GM18502 (cell line): Measurements from ENCODE around the gene CCDC78.
A peak's percentile ranks its signal among the peaks of the same experiment; 100 is the strongest.

Source experiments
- ATAC-seq: cut with Tn5 transposase; IDR thresholded peaks from one replicate; pipeline ENCODE4 v1.9.1; 2021; ENCODE audit warnings: mild to moderate bottlenecking; ENCODE audit not compliant: unreplicated experiment, poor library complexity

CCDC78 gene

DNA sequence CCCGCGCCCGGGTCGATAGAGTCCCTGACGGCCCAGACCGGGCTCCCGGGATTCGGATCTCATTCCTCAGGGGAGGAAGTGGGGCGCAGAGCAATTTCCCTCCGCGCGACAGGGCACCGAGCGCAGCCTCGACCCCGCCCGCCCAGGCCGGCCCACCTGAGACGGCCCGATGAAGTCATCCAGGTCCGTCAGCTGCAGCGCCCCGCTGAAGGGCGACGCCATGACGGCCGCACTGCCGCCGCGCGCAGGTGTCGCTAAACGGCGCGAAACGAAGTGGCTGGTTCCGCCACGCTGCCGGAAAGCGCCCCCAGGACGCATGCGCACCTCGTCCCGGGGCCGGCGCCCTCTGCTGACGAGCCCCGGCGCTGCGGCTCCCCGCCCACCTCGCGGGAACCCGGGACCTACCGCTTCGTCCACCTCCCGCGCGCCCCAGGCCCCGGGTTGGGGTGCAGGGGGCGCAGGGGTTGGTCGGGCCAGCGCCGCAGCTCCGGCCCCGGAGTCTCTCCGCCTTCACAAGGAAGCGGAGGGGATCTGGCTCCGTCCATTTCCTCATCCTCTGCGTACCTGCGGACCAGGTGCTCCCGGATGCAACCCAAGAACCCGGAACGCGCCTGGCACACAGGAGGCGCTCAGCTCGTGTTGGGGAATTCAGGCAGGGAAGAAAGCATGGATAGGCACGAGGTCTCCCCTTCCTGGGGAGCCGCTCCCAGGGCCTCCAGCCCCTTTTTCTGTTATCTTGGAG is 14.7 kb upstream of the CCDC78 start, which contains the start of gene CIAO3:
Gene CIAO3, minus strand, starts transcription at position 234 of the 742 bp plus-strand sequence. Its CDS starts 12 bp downstream, at position 222.
- ATAC-seq: peak; percentile 62

- ATAC-seq: no peak
These were observed 14.2 kb upstream of the CCDC78 start for GRCh38 chr16:740459-740763.

- no peak for ATAC-seq
These were observed 13.6 kb upstream of the CCDC78 start for GRCh38 chr16:739560-740458.

DNA sequence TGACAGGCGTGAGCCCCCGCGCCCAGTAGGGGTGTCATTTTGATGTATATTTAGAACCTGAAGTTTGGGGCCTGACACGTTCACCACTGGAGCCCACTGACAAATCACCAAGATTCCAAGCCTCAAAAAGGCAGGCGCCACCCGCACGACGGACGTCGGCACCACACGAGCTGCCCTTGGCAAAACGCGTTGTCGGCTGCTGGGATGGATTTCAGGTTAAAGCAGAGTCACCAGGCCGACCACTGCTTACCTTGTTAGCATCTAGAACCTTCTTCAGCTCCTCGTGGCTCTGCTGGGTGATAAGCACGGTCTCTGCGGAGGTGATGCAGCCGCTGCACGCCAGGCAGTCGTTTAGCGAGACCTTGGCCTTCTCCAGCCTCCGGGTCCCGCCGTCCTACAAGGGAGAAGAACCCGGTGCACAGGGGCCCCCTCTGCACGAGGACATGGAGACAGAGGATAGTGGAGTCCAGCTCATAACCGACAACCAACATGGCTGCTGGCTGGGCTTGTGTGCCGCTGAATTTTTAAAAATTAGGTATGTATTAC is 10.8 kb upstream of the CCDC78 start:
- no peak for ATAC-seq

- ATAC-seq: peak; percentile 54
These were observed 9.8 kb upstream of the CCDC78 start for GRCh38 chr16:735982-736453.

DNA sequence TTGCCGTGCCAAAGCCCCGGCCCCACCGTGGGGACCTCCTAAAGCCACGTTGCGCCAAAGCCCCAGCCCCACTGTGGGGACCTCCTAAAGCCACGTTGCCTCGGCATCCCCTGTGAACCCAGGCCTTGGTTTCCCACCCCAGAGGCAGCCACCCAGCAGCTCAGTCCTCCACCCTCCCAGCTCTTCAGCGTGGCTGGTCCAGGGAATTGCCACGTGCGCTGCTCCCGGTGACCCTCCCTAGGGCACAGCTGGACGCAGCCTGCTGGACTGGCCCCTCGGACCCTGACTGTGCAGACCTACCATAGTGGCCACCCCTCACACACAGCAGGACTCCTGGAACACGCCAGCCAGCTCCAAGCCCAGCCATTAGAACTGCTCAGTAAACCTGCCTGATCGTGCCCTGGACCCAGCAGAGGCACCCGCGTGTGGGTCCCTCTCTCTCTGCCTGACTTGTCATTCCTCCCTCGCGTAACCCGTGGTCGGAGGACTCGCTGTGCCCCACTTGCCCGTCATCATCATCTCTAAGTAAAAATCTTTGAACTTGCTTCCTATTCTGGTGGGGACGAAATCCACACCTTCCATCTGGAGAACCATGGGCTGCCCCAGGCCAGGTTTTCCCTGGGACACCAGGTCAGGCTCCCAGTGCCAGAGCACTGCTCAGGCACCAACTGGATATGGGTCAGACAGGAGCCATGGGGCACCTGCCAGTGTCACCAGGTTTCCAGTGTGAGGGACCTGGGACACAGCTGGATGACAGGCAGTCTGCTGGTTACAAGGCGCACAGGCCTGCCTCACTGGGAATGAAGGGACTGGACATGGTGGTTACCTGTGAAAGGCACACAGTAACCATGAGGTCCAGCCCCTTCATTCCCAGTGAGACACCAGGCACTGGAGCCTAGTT is 9.0 kb upstream of the CCDC78 start:
- ATAC-seq: no peak

- no peak for ATAC-seq
These were observed 8.2 kb upstream of the CCDC78 start for GRCh38 chr16:734208-734980.

- no peak for ATAC-seq
These were observed 7.4 kb upstream of the CCDC78 start for GRCh38 chr16:733382-734207.

DNA sequence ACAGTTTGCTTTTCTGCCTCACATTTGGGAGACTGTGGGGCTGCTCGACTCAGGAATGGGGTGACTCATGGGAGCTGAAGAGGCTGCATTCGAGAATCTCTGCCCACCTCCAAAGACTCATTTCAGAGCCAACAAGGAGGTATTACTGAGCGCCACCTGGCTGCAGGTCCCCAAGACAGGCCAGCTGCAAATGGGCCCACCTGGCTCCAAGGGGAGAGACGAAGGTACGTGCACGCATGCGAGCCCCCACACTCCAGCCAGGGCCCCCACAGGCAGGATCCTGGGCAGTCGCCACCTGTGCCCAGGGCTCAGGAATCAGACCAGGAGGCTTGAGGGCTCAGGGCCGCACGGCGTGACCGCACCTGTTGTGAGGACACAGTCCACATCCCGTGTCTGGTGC is 6.7 kb upstream of the CCDC78 start:
- no peak for ATAC-seq

DNA sequence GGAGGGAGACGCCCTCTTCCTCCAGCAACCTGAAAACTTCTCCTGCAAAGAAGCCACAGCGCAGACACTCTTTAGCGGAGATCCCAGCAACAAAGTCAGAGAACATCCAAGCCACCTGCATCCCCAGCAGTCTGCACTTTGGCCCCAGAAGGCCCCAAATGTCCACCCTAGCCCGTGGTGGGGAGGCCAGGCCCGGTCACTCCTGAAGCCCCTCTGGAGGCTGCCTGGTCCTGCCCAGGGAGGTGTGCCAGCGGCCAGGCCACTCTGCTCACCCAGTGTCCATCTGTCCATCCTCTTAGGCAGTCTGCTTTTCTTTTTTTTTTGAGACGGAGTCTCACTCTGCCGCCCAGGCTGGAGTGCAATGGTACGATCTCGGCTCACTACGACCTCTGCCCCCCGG is 6.1 kb upstream of the CCDC78 start:
- ATAC-seq: no peak

DNA sequence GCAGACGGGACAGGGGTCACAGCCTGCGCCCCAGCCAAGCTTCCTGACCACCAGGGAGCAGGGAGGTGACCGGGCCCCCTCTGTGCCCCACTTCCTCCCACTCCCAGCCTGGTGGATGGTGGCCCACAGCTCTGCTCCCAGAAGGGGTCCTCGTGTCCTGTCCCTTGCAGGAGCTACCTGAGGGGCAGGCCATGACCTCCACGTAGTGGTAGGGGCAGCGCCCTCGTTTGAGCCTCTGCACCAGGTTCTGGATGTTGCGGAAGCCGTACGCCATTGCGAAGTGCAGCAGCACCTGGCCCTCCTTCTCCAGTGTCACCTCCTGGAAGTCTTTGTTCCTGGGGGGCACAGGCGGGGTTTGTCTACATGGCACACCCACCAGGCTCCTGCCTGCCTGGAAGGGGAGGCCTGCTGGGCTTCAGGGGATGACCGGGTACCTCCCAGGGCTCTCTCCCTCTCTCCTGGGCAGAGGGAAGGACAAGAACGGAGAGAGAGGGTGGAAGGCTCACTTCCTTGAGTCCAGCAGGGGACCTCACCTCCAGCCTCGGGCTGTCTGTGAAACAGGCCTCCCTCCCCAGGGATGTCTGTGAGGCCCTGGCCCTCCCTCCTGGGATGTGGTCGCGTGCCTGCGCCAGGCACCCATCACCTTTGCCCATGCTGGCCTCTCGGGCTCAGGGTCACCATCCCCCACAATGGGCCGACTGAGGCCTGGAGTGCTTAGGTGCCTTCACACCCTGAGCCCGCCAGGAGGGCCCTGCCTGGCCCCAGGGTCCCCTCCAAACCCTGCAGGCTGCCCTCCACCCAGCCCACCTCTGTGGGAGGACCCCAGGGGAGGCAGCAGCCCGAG is 4.6 kb upstream of the CCDC78 start:
- no peak for ATAC-seq

GRCh38 chr16:729768-730665 is 3.8 kb upstream of the CCDC78 start:
- ATAC-seq: no peak

DNA sequence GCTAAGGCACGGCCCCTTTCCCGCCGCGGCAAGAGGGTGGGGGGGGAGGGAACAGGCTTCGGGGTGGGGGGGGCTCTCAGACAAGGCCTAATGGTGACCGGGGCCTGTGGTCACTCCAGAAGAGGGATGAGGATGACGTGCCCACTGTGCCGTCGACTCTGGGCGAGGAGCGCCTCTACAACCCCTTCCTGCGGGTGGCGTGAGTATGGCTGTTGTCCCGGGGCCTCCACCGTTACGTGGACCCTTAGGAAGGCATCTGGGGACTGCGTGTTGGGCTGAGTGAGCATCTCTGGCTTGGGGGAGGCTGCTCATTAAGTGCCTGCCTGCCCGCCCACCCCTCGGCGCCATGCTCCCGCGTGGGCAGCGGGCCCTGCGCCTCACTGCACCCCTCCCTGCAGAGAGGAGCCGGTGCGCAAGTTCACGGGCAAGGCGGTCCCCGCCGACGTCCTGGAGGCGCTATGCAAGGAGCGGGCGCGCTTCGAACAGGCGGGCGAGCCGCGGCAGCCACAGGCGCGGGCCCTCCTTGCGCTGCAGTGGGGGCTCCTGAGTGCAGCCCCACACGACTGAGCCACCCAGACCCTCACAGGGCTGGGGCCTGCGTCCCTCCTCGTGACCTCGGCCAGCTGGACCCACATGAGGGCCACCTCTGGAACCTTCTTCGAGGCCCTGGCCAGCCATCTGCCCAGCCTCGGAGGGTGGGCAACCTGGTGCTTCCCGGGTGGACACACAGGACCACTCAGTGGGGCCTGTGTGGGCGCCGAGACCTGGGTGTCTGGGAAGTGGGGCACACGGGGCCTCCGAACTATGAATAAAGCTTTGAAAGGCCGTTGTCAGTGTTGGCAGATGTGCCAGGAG is 2.9 kb upstream of the CCDC78 start:
- ATAC-seq: no peak

DNA sequence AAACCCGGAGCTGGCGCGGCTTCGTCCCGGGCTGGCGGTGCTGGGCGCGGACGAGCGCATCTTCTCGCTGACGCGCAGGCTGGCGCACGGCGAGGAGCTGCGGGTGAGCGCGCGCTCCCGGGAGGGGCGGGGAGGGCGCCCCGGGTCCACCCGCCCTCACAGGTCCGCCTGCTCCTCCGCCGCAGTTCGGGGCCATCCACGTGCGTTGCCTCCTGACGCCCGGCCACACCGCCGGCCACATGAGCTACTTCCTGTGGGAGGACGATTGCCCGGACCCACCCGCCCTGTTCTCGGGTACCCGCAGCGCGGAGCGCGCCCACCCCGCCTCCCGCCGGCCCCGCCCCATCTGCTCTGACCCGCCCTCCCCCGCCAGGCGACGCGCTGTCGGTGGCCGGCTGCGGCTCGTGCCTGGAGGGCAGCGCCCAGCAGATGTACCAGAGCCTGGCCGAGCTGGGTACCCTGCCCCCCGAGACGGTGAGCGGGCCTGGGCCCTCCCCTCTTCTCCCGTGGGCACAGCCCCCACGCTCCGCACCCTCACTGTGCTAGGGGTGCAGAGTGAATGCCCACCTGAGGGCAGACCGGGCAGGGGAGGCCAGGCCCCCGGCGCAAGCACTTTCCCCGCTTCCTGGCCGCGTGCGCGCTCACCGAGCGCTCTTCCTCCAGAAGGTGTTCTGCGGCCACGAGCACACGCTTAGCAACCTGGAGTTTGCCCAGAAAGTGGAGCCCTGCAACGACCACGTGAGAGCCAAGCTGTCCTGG is 2.1 kb upstream of the CCDC78 start:
- ATAC-seq: peak; percentile 39

DNA sequence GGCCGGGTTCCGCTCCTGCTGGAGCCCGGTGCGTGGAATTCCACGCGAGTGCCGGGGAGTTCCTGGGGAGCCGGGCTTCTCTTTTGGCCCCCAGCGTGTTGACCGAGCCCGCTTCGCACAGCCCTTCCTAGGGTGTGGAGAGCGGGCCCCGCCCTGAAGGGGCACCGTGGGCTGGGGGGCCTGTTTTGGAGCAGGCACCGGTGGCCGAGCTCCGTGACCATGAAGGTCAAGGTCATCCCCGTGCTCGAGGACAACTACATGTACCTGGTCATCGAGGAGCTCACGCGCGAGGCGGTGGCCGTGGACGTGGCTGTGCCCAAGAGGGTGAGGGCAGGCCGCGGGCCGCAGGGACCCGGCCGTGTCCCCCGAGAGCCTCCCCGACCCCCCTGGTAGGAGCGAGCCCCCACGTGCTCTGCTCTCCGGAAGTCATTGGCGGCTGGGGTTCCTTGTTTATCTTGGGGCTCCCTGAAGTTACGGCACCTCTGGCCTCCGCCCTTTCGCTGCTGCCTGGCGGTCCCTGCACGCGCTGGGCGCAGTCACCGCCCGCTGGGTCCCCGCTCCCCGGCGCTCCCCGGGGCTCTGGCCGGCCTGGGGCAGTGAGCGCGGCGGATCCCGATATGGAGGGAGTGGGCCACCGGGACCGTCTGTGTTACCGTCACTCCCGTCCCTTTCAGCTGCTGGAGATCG is 1.2 kb upstream of the CCDC78 start:
- ATAC-seq: no peak
